ENCODE measurements around the gene DISC1. TPM values are rescaled to one million over a fixed set of nuclear protein-coding genes. Genes with fewer than 3 reads are reported as not detected.

The DISC1 gene
- total and polyA plus RNA-seq, 11 donors = 0.76 to 12.8 (median 4.3) TPM

DNA sequence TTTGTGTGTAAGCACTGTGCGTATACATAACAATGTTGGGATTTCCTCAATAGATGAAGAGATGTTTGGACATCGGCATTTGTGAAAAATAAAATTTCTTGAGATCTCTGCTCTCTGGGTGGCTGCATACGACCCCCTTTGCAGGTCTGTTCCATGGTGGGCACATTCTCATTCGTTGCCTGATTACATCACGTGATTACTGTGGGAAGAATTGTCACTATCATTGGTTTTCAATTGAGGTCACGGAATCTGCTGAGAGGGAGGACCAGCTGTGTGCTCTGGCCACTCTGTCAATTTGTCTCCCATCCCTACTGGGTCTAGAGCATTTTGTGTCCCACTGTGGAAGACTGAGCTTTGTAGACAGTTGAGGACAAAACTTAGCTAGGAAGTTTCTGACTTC is 81.8 kb downstream of the DISC1 start:
- no peak overlapping the region for H3K27ac ChIP-seq
- WGBS, 4 donors = 94 to 97% (median 96%) methylated on average over 6 of the region's 6 CpGs
- H3K9me3 ChIP-seq = peaks cover 0 to 8% (median 0%) of the 10 kb centered on the region in 12 donors
- no peak for TF ChIP-seq CTCF (IDR thresholded peaks at IDR 0.05)
- no peak for TF ChIP-seq POLR2A (IDR thresholded peaks at IDR 0.05)
- H3K4me1 ChIP-seq = peaks cover 0 to 19% (median 7%) of the 10 kb centered on the region in 12 donors
- H3K36me3 ChIP-seq = peaks cover 0 to 11% (median 0%) of the 10 kb centered on the region in 9 donors
- DNase-seq (no peak), ATAC-seq (no peak)
- H3K27me3 ChIP-seq = no peaks in the 10 kb centered on the region
- no peak overlapping the region for H3K4me3 ChIP-seq
- intact Hi-C loops (cut with DNase I) = no loop called here

GRCh38 chr1:231714440-231714839 is 87.8 kb downstream of the DISC1 start:
- DNase-seq = no peak
- no peak for ATAC-seq
- H3K4me3 ChIP-seq = no peak overlapping the region
- H3K4me1 ChIP-seq = no peaks in the 10 kb centered on the region
- H3K27ac ChIP-seq = no peak overlapping the region
- H3K27me3 ChIP-seq = no peaks in the 10 kb centered on the region
- intact Hi-C loops (cut with DNase I) = no loop called here
- peaks cover 0 to 8% (median 0%) of the 10 kb centered on the region in 12 donors for H3K9me3 ChIP-seq
- H3K36me3 ChIP-seq = peaks cover 0 to 4% (median 0%) of the 10 kb centered on the region in 9 donors
- TF ChIP-seq CTCF (IDR thresholded peaks at IDR 0.05) = no peak
- TF ChIP-seq POLR2A (IDR thresholded peaks at IDR 0.05) = no peak

GRCh38 chr1:231715816-231716722 is 89.5 kb downstream of the DISC1 start:
- no peak for TF ChIP-seq CTCF (IDR thresholded peaks at IDR 0.05)
- TF ChIP-seq POLR2A (IDR thresholded peaks at IDR 0.05) = no peak
- 91 to 95% (median 93%) methylated on average over 8 of the region's 8 CpGs for WGBS, 4 donors
- Histone ChIP-seq H3K36me3 (no peaks in the 10 kb centered on the region), H3K4me3 (no peak overlapping the region), H3K27me3 (no peaks in the 10 kb centered on the region), H3K4me1 (no peaks in the 10 kb centered on the region), H3K27ac (no peak overlapping the region), H3K9me3 (peaks cover 0 to 8% (median 0%) of the 10 kb centered on the region in 12 donors)
- ATAC-seq (no peak), DNase-seq (no peak)
- intact Hi-C loops (cut with DNase I) = no loop called here

DNA sequence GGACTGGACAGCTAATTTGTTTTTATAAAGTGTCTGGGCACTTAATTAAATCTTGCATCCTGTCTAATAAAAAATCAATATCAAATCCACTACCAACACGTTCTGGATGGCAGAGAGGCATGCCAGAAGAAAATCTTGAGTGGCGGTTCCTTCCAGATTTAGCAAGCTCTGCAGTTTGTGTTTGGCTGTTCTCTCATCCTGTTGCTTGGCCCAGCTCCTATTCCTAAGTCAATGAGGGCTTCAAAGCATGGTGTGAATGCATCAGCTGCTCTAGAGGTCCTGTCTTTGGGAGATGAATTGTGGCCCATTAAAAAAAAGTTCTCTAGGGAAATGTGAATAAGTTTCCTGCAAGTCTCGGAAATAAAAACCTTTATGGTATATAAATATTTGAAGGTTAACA is 90.3 kb downstream of the DISC1 start:
- no peak overlapping the region for H3K27ac ChIP-seq
- intact Hi-C loops (cut with DNase I) = no loop called here
- H3K36me3 ChIP-seq = no peaks in the 10 kb centered on the region
- H3K4me3 ChIP-seq = no peak overlapping the region
- TF ChIP-seq CTCF (IDR thresholded peaks at IDR 0.05) (no peak), POLR2A (IDR thresholded peaks at IDR 0.05) (no peak)
- WGBS, 4 donors = 81 to 91% (median 89%) methylated on average over 3 of the region's 3 CpGs
- ATAC-seq = no peak
- H3K27me3 ChIP-seq = no peaks in the 10 kb centered on the region
- no peaks in the 10 kb centered on the region for H3K4me1 ChIP-seq
- DNase-seq = no peak
- peaks cover 0 to 8% (median 0%) of the 10 kb centered on the region in 12 donors for H3K9me3 ChIP-seq
